Neural progenitor cell (in vitro differentiated cells): ENCODE measurements around the gene MAML3.

ENCODE experiments used
- CTCF ChIP-seq: fragments of 200-600 bp; sonication (generic); IDR thresholded peaks from 2 replicates; pipeline ENCODE4 v1.5.1; 2017; ENCODE audit warnings: antibody characterized with exemption, mild to moderate bottlenecking
- EZH2 ChIP-seq: fragments of 200-600 bp; sonication (generic); IDR thresholded peaks from 2 replicates; pipeline ENCODE4 v1.6.1; 2017; ENCODE audit warnings: antibody characterized with exemption, mild to moderate bottlenecking, moderate library complexity

GRCh38 chr4:139786494-139787354, 367.3 kb downstream of the MAML3 start:
- no peak for TF ChIP-seq CTCF
- TF ChIP-seq EZH2, result no peak
